ENCODE data around the gene TMEM208.

Gene TMEM208

GRCh38 chr16:67187175-67187890 lies 39.6 kb upstream of the TMEM208 start:
- H3K4me3 ChIP-seq (ENCODE audit: low read length), result no peak overlapping the region
- no peak for DNase-seq (ENCODE audit: low read depth)
- TF ChIP-seq CTCF (IDR thresholded peaks at IDR 0.05; ENCODE audit: insufficient read depth, low read depth, low read length, missing control alignments), result no peak

DNA sequence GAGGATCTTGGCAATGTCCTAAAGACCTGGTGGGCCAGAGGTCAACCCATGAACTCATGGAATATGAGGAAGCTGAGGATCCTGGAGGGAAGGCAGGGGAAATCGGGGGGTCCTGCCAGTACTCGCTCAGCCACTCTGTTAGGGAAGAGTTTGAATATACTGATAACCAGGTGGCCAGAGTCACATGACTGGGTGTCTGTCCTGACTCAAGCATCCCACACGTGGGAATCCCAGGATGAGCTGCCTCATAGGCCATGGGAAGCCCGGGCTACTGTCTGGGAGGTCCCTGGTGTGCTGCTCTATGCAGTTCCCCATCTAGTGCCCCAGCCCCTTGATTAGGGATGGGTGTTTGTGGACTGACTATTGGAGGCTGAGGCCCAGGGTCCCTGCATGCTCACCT lies 38.6 kb upstream of the TMEM208 start:
- DNase-seq (ENCODE audit: low read depth), result no peak
- TF ChIP-seq CTCF (IDR thresholded peaks at IDR 0.05; ENCODE audit: insufficient read depth, low read depth, low read length, missing control alignments), result no peak
- no peak overlapping the region for H3K4me3 ChIP-seq (ENCODE audit: low read length)

DNA sequence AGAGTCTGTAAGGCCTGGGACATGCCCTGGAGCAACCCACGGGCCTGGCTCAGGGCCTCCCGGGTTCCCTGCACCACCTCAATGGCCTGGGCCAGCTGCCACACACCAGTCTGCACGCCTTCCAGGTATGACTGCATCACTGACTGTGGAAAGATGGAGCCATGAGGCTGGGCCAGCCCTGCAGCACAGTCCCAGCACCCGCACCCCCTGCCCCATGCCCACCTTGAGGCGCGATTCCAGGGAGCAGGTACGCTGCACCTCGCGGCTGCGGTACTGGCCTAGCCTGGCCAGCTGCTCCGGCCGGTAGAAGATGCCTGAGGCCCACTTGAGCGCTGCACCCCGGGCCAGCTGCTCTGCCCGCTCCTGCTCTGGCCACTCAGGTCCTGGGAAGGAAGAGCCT lies 38.1 kb upstream of the TMEM208 start:
- TF ChIP-seq CTCF (IDR thresholded peaks at IDR 0.05; ENCODE audit: insufficient read depth, low read depth, low read length, missing control alignments), result no peak
- no peak for DNase-seq (ENCODE audit: low read depth)
- no peak overlapping the region for H3K4me3 ChIP-seq (ENCODE audit: low read length)

DNA sequence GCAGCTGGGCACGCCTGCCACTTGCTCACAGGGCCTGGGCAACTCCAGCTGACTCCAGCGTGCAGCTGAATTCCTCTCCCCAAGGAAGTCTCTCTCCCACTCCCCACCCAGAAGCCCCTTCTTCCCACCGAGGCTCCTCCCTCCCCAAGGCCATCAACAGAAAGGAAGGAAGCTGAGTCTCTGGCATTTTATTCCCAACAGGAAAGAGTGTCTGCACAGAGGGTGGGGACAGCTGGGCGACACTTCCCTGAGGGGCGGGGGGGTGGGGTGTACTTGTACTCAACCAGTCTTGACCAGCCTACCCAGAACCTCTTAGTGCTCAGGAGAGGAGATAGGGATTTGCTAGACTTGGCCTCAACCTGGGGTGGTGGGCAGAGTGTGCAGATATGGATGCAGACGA lies 36.9 kb upstream of the TMEM208 start, which contains the start of gene EXOC3L1:
Gene EXOC3L1, minus strand, starts transcription at position 96 of the 400 bp plus-strand sequence. CDS start 460 bp downstream, outside the sequence.
- H3K4me3 ChIP-seq (ENCODE audit: low read length), result no peak within 1 kb of the TSS
- no peak for DNase-seq (ENCODE audit: low read depth)
- no peak for TF ChIP-seq CTCF (IDR thresholded peaks at IDR 0.05; ENCODE audit: insufficient read depth, low read depth, low read length, missing control alignments)

DNA sequence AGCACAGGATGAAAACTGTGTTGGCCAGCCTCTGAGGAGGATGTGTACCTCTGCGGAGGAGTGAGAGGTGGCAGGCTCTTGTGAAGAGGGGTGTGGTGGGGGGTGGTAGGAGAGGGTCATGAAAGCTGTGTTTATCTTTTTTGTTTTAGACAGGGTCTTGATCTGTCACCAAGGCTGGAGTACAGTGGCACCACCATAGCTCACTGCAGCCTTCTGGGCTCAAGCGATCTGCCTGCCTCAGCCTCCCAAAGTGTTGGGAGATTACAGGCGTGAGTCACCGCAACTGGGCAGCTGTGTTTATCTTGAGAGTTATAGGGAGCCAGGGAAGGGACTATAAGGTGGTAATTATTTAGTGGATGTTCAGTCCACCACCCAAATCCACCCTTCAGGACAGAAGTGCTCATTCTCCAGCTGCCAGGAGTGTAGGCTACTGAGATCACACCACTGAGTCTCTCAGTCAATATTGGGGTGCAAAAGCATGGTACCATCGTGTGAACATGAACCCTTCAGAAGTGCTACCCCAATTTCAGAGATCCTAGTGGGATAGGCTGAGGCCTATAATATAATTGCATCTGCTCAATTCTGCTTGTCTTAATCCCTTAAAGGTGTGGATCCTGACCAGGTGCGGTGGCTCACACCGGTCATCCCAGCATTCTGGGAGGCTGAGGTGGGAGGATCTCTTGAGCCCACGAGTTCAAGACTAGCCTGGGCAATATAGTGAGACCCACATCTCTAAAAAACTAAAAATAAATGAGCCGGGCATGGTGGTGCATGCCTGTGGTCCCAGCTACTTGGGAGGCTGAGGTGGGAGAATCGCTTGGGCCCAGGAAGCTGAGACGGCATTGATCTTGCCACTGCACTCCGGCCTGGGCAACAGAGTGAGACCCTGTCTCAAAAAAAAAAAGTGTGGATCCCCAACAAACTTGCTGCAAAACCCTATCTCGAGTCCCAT lies 36.2 kb upstream of the TMEM208 start:
- H3K4me3 ChIP-seq (ENCODE audit: low read length), result no peak overlapping the region
- TF ChIP-seq CTCF (IDR thresholded peaks at IDR 0.05; ENCODE audit: insufficient read depth, low read depth, low read length, missing control alignments), result no peak
- no peak for DNase-seq (ENCODE audit: low read depth)

DNA sequence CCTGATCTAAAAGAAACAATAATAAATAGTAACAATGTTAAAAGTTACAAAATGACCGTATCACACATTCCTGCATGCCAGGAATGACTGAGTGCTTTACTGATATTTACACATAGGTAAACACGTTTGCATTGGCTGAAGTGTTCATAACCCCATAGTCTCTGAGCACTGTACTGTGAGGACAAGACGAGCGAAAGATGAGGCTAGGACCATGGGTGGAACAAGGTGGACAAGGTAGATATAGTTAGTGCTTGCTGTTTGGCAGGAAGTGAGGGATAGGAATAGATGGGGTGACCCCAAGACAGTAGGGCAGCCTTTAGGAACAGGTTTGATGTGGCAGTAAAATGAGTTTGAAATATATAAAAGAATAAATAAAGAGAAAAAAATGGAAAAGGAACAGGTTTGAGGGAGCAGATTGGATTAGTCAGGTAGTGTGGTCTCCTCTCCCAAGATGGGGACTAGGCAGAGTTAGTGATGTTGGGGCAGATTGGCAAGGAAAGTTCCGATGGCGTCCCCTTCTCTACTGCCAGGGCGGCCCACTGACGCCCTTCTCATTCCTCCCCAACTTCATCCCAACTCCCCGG lies 35.4 kb upstream of the TMEM208 start:
- H3K4me3 ChIP-seq (ENCODE audit: low read length), result no peak overlapping the region
- no peak for TF ChIP-seq CTCF (IDR thresholded peaks at IDR 0.05; ENCODE audit: insufficient read depth, low read depth, low read length, missing control alignments)
- DNase-seq (ENCODE audit: low read depth), result no peak

Data from epithelial cell of esophagus (primary cell).